Transverse colon (tissue), 4 donors: ENCODE results near the gene HDAC4.

Experiments
- CTCF ChIP-seq, 5 experiments: fragments of 200-600 bp in 3 of 5; fragments of 450-650 bp in 2 of 5; sonication (generic) in 3 of 5; IDR thresholded peaks; 1 replicate in 2 of 5; 2 replicates in 3 of 5; pipeline ENCODE4 v1.5.1; 2016 to 2017; ENCODE audit warnings: antibody characterized with exemption in 5 of 5, inconsistent platforms in 3 of 5, mild to moderate bottlenecking in 2 of 5, moderate library complexity in 1 of 5
- POLR2A ChIP-seq: fragments of 450-650 bp; IDR thresholded peaks from one replicate; pipeline ENCODE4 v1.6.1; 2016; ENCODE audit warnings: antibody characterized with exemption, mild to moderate bottlenecking, moderate library complexity
- POLR2AphosphoS5 ChIP-seq, 3 donors: sonication (generic); formaldehyde crosslinking; IDR thresholded peaks; one replicate each; pipeline ENCODE4 v1.6.1; 2016; ENCODE audit warnings: antibody characterized with exemption in 3 of 3

DNA sequence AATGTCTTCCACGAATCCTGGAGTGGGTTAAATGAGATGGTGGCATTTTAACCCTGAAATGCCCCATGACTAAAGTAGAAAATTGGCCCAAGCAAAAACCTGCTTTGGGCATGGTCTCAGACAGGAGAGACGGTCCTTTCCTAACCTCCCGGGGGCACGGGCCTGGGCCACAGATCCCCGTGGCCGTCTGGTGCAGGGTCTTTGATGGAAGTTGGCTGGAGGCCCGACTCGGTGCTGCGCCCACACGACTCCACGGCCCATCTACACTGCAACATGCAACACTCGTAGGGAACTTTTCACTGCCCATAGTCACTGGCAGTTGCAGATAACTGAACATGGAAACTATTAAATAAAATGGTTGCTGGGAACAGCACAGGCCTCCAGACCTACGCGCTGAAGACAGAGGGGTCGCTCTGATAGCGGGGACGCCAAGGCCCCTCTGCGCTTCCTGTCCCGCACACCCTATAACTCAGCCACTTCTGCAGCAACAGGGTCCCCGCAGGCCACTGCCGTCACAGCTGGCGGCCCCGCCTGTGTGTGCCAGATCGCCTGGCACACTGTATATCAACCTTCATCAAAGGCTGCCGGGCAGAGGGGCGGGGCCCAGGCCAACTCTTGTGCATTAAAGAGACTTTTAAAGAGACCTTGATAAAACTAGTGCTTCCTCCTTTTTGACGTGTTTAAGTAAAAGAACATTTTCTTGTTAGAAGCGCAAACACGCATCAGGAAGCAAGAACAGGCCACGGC lies 338.8 kb downstream of the HDAC4 start:
- TF ChIP-seq CTCF (IDR thresholded peaks at IDR 0.05), result no peak
- no peak for TF ChIP-seq POLR2AphosphoS5 (IDR thresholded peaks at IDR 0.05)
- no peak for TF ChIP-seq POLR2A
